ENCODE data around the gene PLIN1. TPM values are rescaled to one million over a fixed set of nuclear protein-coding genes. Genes with fewer than 3 reads are reported as not detected.
A peak's percentile ranks its signal among the peaks of the same experiment; 100 is the strongest.

Gene PLIN1, protein sequence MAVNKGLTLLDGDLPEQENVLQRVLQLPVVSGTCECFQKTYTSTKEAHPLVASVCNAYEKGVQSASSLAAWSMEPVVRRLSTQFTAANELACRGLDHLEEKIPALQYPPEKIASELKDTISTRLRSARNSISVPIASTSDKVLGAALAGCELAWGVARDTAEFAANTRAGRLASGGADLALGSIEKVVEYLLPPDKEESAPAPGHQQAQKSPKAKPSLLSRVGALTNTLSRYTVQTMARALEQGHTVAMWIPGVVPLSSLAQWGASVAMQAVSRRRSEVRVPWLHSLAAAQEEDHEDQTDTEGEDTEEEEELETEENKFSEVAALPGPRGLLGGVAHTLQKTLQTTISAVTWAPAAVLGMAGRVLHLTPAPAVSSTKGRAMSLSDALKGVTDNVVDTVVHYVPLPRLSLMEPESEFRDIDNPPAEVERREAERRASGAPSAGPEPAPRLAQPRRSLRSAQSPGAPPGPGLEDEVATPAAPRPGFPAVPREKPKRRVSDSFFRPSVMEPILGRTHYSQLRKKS
- 1 to 10 TPM in 3 of 7 donors, under 1 TPM in 4; 0.70 to 1.8 (median 0.91) TPM for total RNA-seq
- polyA plus RNA-seq: 1 to 10 TPM in 2 of 3 donors, under 1 TPM in 1; 0.61 to 1.4 (median 1.0) TPM
- long read RNA-seq, donor 1: 0 reads
- long read RNA-seq, donor 2: 0 reads

DNA sequence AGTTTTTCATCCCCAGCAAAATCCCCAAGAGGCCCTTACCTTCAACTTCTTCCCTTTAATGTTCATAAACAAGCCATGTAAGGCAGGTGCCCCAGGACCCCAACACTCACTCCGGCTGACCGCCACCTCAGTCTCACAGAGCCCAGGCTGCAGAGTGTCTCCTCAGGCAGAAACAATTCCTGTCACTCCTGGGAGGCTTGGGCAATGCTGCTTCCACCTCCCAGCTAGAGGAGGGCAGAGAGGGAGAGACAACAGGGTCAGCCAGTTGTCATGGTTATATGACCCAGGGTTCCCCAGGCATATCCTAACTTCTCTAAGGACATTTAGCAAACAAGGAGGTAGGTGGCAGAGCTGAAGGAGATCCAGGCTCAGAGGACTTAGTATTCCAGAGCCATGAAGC is at the start of gene PLIN1:
PLIN1 (minus strand) TSS at position 156 of the 400 bp plus-strand sequence. CDS start 1,878 bp downstream, outside the sequence.
- Histone ChIP-seq H3K9me3 (no peaks in the 10 kb centered on the region), H3K36me3 (peaks cover 0 to 19% (median 2%) of the 10 kb centered on the region in 6 donors), H3K4me1 (no peaks in the 10 kb centered on the region), H3K27me3 (replicated peaks in 1 of 7) (no peaks in the 10 kb centered on the region), H3K27ac (peak within 1 kb of the TSS in 1 of 8 donors; percentile 11), H3K4me3 (no peak within 1 kb of the TSS)
- 85 to 95% (median 93%) methylated on average over 2 of the region's 2 CpGs for whole genome bisulfite sequencing, 5 donors
- TF ChIP-seq, protein P1, sequence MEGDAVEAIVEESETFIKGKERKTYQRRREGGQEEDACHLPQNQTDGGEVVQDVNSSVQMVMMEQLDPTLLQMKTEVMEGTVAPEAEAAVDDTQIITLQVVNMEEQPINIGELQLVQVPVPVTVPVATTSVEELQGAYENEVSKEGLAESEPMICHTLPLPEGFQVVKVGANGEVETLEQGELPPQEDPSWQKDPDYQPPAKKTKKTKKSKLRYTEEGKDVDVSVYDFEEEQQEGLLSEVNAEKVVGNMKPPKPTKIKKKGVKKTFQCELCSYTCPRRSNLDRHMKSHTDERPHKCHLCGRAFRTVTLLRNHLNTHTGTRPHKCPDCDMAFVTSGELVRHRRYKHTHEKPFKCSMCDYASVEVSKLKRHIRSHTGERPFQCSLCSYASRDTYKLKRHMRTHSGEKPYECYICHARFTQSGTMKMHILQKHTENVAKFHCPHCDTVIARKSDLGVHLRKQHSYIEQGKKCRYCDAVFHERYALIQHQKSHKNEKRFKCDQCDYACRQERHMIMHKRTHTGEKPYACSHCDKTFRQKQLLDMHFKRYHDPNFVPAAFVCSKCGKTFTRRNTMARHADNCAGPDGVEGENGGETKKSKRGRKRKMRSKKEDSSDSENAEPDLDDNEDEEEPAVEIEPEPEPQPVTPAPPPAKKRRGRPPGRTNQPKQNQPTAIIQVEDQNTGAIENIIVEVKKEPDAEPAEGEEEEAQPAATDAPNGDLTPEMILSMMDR (IDR thresholded peaks at IDR 0.05 in 8 of 11, conservative IDR thresholded peaks at IDR 0.05 in 3 of 11): no peak
- TF ChIP-seq POLR2AphosphoS5 (IDR thresholded peaks at IDR 0.05): no peak
- no peak for TF ChIP-seq POLR2A (IDR thresholded peaks at IDR 0.05)
- intact Hi-C loops (cut with DNase I; ENCODE audit: low total_unique reads): no loop called here
- no peak for DNase-seq

- peaks cover 0 to 7% (median 0%) of the 10 kb centered on the region in 7 donors for H3K27me3 ChIP-seq (replicated peaks in 1 of 7)
- no peaks in the 10 kb centered on the region for H3K4me1 ChIP-seq
- no peaks in the 10 kb centered on the region for H3K36me3 ChIP-seq
- no peak for DNase-seq
- H3K4me3 ChIP-seq: no peak overlapping the region
- H3K27ac ChIP-seq: peak overlapping the region in 4 of 8 donors; percentile 8 to 47 (median 37)
- H3K9me3 ChIP-seq: peaks cover 0 to 16% (median 9%) of the 10 kb centered on the region in 8 donors
- intact Hi-C loops (cut with DNase I; ENCODE audit: low total_unique reads): no loop called here
- 36 to 61% (median 47%) methylated on average over 2 of the region's 2 CpGs for WGBS, 5 donors
- TF ChIP-seq POLR2A (IDR thresholded peaks at IDR 0.05) (no peak), POLR2AphosphoS5 (IDR thresholded peaks at IDR 0.05) (peak in 1 of 3 donors; percentile 36)
These were observed 49.1 kb upstream of the PLIN1 start for GRCh38 chr15:89728254-89728653.

GRCh38 chr15:89725064-89725463 is 45.9 kb upstream of the PLIN1 start:
- Histone ChIP-seq H3K9me3 (peaks cover 0 to 16% (median 9%) of the 10 kb centered on the region in 8 donors), H3K36me3 (no peaks in the 10 kb centered on the region), H3K4me1 (no peaks in the 10 kb centered on the region), H3K4me3 (no peak overlapping the region), H3K27me3 (replicated peaks in 1 of 7) (peaks cover 0 to 7% (median 0%) of the 10 kb centered on the region in 7 donors), H3K27ac (no peak overlapping the region)
- TF ChIP-seq, protein P1 (IDR thresholded peaks at IDR 0.05 in 8 of 11, conservative IDR thresholded peaks at IDR 0.05 in 3 of 11): no peak
- TF ChIP-seq POLR2AphosphoS5 (IDR thresholded peaks at IDR 0.05) (no peak), POLR2A (IDR thresholded peaks at IDR 0.05) (no peak)
- WGBS, 5 donors: 82 to 94% (median 88%) methylated on average over 1 of the region's 1 CpG
- no peak for DNase-seq
- intact Hi-C loops (cut with DNase I; ENCODE audit: low total_unique reads): no loop called here

GRCh38 chr15:89724621-89725020 is 45.5 kb upstream of the PLIN1 start:
- intact Hi-C loops (cut with DNase I; ENCODE audit: low total_unique reads): no loop called here
- H3K27me3 ChIP-seq (replicated peaks in 1 of 7): peaks cover 0 to 7% (median 0%) of the 10 kb centered on the region in 7 donors
- H3K36me3 ChIP-seq: no peaks in the 10 kb centered on the region
- no peak overlapping the region for H3K4me3 ChIP-seq
- DNase-seq: no peak
- H3K4me1 ChIP-seq: no peaks in the 10 kb centered on the region
- no peak for TF ChIP-seq POLR2AphosphoS5 (IDR thresholded peaks at IDR 0.05)
- TF ChIP-seq POLR2A (IDR thresholded peaks at IDR 0.05): no peak
- TF ChIP-seq, protein P1 (IDR thresholded peaks at IDR 0.05 in 8 of 11, conservative IDR thresholded peaks at IDR 0.05 in 3 of 11): no peak
- WGBS, 5 donors: 86 to 100% (median 97%) methylated on average over 1 of the region's 1 CpG
- H3K9me3 ChIP-seq: peaks cover 0 to 16% (median 9%) of the 10 kb centered on the region in 8 donors
- H3K27ac ChIP-seq: no peak overlapping the region
